Stimulated activated CD4-positive, alpha-beta T cell treated with anti-CD3 and anti-CD28 coated beads, Interleukin-12 subunit alpha, Interleukin-12 subunit beta, amount 100 ng/mL, for 24 hours (primary cell): ENCODE measurements around the gene ZSWIM9.

Experiments
- DNase-seq, 2 experiments: peaks; one replicate each; pipeline ENCODE4 v3.0.0-alpha.2; 2020; ENCODE audit warnings: low read depth in 2 of 2

Gene ZSWIM9

GRCh38 chr19:48169939-48170803 lies at the start of gene ZSWIM9, which contains the start of gene LIG1:
Gene ZSWIM9 (plus strand): TSS chr19:48170680. CDS start chr19:48171803, 1,123 bp downstream.
Gene LIG1 (minus strand): TSS chr19:48170344. CDS start chr19:48165566, 4,778 bp downstream.
- peak; percentile 79 to 88 for DNase-seq

DNA sequence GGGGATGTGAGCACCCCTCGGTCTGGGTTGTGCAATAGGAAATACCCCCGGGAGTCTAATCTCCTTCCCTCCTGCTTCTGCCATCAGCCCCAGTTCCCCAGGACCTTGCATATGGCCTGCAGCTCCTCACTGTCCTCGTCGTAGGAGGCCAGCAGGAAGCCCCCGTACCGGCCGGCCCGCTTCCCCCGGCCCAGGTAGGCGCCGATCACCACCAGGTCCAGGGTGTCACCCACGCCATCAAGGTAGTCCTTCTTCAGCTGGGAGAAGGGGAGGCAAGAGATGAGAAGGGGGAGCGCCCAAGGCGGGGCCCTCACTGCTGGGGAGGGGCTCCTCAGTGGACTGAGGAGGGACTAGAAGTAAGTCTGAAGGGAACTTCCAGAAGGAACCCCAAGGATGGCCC lies 49.4 kb upstream of the ZSWIM9 start:
- DNase-seq: no peak

DNA sequence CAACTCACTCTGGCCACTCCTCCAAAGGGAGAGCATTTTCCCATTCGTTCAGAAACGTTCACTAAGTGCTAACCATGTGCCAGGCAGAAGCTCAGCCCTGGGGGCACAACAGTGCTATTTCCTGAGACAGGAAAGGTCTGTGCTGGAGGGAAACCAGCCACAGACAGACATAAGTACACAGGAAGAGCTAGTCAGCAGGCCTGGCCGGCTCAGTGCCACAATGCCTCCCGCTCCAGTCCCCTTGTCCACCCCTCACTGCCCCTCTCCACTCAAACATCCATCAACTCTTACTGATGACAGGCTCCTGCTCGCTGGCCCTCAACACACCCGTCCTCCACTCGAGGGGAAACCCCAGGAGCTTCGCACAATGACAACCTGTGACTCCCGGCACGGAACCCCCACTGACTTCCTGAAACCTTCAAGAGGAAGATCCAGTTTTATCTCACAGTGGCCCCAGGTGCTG lies 48.5 kb upstream of the ZSWIM9 start:
- DNase-seq: no peak

DNA sequence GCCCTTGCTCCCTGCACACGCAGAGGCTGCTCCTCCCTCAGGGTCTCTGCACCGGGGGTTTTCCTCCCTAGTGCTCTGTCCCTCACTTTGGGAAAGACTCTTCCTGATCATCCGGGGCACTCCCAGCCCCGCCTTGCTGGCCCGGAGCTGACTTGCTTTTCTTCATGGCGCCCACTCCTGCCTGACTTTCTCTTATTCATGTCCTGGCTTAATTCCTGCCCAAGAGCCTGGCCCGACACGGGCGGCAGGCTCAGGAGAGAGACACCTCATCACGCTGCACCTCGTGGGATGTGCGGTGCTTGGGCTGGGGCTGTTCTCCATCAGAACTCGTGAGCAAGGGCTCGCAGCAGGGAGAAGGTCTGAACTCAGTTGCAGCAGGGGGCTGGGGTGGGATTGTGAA lies 48.1 kb upstream of the ZSWIM9 start:
- no peak for DNase-seq

GRCh38 chr19:48123907-48124651 lies 46.4 kb upstream of the ZSWIM9 start:
- DNase-seq: peak in 1 of 2 experiments; percentile 22

- no peak for DNase-seq
These were observed 42.9 kb upstream of the ZSWIM9 start for GRCh38 chr19:48127561-48127960.

- no peak for DNase-seq
These were observed 37.4 kb upstream of the ZSWIM9 start for GRCh38 chr19:48133094-48133493.

GRCh38 chr19:48135411-48135810 lies 35.1 kb upstream of the ZSWIM9 start:
- peak in 1 of 2 experiments; percentile 22 for DNase-seq

GRCh38 chr19:48136547-48136946 lies 33.9 kb upstream of the ZSWIM9 start:
- no peak for DNase-seq

- DNase-seq: no peak
These were observed 33.1 kb upstream of the ZSWIM9 start for GRCh38 chr19:48137411-48137810.

- DNase-seq: no peak
These were observed 31.4 kb upstream of the ZSWIM9 start for GRCh38 chr19:48139053-48139452.

- no peak for DNase-seq
These were observed 22.8 kb upstream of the ZSWIM9 start for GRCh38 chr19:48147597-48148175.

DNA sequence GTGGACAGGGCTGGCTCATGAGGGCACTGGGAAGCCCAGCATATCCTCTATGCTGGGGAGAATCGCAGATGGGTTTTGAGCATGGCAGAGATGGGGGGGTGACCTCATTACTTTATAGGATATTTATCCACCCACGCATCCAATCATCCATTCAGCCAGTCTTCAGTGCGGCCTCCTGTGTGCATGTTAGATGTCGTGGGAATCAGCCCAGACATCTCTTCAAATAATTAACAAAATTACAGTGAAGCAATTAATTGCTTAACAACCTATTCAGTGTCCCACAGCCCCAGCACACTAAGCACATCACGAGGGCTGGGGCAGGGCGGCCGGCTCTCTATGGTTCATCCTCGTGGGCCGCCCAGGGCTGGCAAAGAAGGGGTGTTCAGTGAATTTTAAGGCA lies 21.9 kb upstream of the ZSWIM9 start:
- no peak for DNase-seq

DNA sequence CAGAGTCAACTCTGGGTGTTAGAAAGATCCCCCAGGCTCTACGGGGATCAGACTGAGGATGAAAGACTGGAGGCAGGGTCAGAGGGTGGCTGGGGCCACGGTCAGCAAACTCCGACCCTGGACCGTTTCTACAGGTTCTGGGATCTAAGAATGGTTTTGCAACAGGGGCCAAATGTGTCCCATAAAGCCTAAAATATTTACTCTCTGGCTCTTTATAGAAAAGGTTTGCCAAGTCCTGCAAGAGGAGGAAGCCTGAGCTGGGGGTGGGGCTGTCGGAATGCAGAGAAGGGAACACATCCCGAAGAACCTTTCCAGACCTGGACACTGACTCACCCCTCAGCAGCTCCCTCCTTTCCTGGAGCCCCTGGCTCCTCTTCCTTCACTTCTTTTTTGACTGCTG lies 21.1 kb upstream of the ZSWIM9 start:
- DNase-seq: no peak

- DNase-seq: peak; percentile 35 to 47
These were observed 17.9 kb upstream of the ZSWIM9 start for GRCh38 chr19:48152551-48152950.

GRCh38 chr19:48154003-48154402 lies 16.5 kb upstream of the ZSWIM9 start:
- no peak for DNase-seq

DNA sequence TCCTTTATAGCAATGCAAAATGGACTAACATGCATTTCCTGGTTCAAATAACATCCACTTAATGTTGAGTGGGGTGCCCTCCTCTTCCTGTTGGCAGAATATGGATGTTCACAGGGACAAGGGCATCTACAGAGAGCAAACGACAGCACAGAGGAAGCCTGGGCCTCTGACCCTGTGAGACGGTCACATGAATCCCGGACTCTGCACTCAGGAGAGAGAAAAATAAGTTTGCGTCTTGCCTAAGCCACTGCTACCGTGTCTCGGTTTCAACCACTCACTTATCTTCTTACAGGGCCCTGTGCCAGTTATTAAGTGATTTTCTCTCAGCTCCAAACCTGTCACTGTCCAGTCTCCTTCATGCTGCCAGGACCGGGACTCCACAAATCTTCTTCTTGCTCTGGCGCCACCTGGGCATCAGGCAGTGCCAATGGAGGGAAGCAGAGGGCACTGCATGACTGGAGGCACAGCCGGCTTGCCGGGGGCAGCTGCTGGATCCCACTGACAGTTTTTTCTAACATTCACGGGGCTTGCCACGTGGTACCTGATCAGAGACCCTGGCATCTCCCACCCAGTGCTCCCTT lies 12.2 kb upstream of the ZSWIM9 start:
- DNase-seq: no peak

- no peak for DNase-seq
These were observed 1.8 kb upstream of the ZSWIM9 start for GRCh38 chr19:48168689-48169088.

GRCh38 chr19:48169578-48169938 lies 922 bp upstream of the ZSWIM9 start:
- DNase-seq: peak; percentile 84 to 87

GRCh38 chr19:48170817-48171347 lies 402 bp downstream of the ZSWIM9 start:
- peak in 1 of 2 experiments; percentile 2 for DNase-seq

DNA sequence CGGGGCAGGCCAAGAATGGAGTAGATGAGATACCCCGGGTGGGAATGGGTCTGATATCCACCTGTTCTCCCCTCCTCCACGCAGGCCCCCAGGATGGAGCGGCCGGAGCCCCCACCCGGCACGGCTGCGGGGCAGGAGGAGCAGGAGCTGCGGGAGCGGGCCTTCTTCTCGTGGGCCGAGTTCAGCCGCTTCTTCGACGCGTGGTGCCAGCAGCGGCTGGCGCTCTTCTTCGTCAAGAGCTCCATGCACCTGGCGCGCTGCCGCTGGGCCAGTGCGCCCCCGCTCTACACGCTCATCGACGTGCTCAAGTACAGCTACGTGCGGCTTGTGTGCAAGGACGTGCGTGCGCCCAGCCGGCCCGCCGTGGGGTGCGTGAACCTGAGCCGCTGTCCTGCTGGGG lies 1.2 kb downstream of the ZSWIM9 start:
- DNase-seq: no peak
